Forelimb muscle (tissue), 1 donor: Measurements from ENCODE around the gene NPS. TPM values are rescaled to one million over a fixed set of nuclear protein-coding genes. Genes with fewer than 3 reads are reported as not detected.

Source experiments
- DNase-seq: peaks from one replicate; pipeline ENCODE4 v3.0.0-alpha.2; 2013; ENCODE audit warnings: low read depth
- polyA plus RNA-seq: library from polyadenylated mRNA; unstranded; fragments of 120-200 nt; gene quantifications from one replicate; pipeline ENCODE4 v1.2.1, GENCODE V29; 2013; ENCODE audit not compliant: insufficient read length

The NPS gene
- polyA plus RNA-seq, 1 donor: not detected

- DNase-seq: no peak
Measured at GRCh38 chr10:127561647-127562046, 12.5 kb downstream of the NPS start.

GRCh38 chr10:127563718-127564553 is 14.8 kb downstream of the NPS start:
- no peak for DNase-seq

GRCh38 chr10:127564644-127565043 is 15.5 kb downstream of the NPS start:
- no peak for DNase-seq

DNA sequence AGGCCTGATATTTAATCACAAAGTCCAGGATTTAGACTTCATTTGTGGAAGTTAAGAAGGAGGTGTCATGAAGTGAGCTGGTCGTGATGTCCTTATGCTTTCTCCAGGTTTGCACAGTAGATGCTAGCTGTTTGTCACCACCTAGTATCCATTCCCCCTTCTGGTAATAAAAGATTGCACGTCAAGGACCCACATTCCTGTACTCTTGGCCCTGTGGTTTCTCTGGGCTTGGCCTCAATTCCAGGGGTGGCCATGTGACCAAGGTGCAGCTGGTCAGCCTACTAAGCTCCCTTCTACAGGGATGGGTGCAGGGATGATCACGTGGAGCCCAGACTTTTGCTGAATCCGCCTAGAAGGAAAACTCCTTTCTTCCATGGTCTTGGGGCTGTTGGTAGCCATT is 16.5 kb downstream of the NPS start:
- DNase-seq: no peak

GRCh38 chr10:127569210-127569609 is 20.1 kb downstream of the NPS start:
- DNase-seq: no peak

- DNase-seq: no peak
Measured at GRCh38 chr10:127570036-127570435, 20.9 kb downstream of the NPS start.

GRCh38 chr10:127571386-127571785 is 22.3 kb downstream of the NPS start:
- DNase-seq: no peak

- no peak for DNase-seq
Measured at GRCh38 chr10:127576051-127576450, 26.9 kb downstream of the NPS start.

DNA sequence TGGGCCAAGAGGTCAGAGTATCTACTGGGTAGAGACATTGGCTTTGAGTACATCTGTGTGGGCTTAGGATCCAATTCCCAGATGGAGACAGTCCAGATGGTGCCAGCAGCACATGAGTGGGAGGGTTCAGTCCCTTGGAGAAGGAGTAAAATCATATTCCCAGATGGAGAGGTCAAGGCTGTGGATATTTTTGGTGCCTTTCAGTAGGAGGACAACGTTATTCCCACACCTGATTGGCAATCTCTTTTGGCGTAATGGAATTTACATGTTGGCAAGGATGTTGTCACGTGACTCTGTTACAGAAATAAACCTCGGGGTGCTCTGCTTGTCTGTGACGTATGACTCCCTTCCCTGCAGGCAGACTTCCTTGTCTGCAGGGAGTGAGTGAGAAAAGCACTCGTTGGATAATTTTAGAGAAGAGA is 27.6 kb downstream of the NPS start:
- no peak for DNase-seq

GRCh38 chr10:127577376-127578258 is 28.5 kb downstream of the NPS start:
- DNase-seq: no peak

DNA sequence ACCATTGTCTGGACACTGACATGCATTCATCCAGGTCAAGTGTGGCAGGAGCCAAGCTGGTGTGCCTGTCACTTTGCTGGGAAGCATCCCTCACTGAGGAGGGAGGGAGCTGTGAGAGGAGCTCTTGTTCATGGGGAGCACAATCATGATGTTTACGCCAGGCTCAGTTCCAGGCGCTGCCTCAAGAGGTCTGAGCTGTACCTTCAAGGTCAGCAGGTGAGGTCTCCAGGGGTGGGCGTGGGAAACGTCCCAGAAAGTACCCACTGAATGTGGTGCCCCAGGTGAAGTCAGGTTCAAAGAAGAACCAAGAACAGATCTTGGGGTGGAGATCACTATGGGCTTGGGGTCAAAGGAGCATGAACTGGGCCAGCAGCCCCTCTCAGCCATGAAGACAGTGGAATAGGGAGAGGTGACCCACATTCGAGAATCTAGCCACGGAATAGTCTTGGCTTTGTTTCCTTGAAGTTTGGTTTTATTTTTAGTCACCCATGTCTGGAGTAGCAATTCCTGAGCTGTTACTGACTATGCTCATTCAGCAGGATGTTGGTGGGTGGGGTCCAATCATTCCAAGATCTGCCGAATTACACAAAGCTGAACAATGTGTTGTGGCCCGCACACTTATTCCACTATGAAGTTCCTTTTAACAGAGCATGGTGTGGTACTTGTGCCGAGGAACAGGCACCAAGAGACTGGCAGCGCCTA is 29.3 kb downstream of the NPS start:
- no peak for DNase-seq

GRCh38 chr10:127578961-127579305 is 29.8 kb downstream of the NPS start:
- no peak for DNase-seq

- DNase-seq: no peak
Measured at GRCh38 chr10:127579640-127580039, 30.5 kb downstream of the NPS start.

- DNase-seq: no peak
Measured at GRCh38 chr10:127580822-127581221, 31.7 kb downstream of the NPS start.

GRCh38 chr10:127585519-127586023 is 36.5 kb downstream of the NPS start:
- no peak for DNase-seq

GRCh38 chr10:127587668-127588365 is 38.7 kb downstream of the NPS start:
- DNase-seq: no peak

GRCh38 chr10:127592586-127592985 is 43.5 kb downstream of the NPS start:
- no peak for DNase-seq

DNA sequence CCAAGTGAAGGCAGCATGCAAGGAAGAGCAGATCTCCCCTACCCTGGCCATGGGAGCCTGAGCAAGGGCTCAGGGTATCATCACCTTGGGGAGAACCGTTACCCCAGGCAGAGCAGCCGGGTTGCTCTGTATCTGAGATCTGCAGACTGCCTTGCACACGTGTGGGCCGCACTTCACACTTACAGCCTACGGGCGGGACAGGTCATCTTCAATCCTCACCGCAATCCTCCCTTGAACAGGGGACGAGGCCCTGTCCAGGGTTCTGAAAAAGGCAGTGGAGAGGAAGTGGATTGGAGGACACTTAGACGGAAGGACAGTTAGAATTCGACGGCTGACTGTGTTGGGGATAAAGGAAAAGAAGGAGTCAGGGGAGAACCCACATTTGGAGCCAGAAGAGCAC is 51.4 kb downstream of the NPS start:
- no peak for DNase-seq
